Activated CD4-positive, alpha-beta memory T cell treated with anti-CD3 and anti-CD28 coated beads for 36 hours (primary cell): ENCODE data around the gene KCNQ1OT1. TPM values are rescaled to one million over a fixed set of nuclear protein-coding genes. Genes with fewer than 3 reads are reported as not detected.
A peak's percentile ranks its signal among the peaks of the same experiment; 100 is the strongest.

Source experiments
- CTCF ChIA-PET: fragments of 350-600 bp; sonication (Branson Sonifier 250); formaldehyde crosslinking; loops from one replicate; lab custom pipeline; 2021; ENCODE audit warnings: antibody characterized with exemption, inconsistent platforms; lab: Charles Lee
- POLR2A ChIA-PET: fragments of 350-600 bp; sonication (Branson Sonifier 250); formaldehyde crosslinking; loops from one replicate; lab custom pipeline; 2021; ENCODE audit warnings: antibody characterized with exemption; lab: Charles Lee
- DNase-seq: peaks from one replicate; pipeline ENCODE4 v3.0.0-alpha.2; 2020
- H3K27ac Mint-ChIP-seq: one replicate; pipeline ENCODE4 v1.8.0; 2021; ENCODE audit warnings: mixed read lengths
- H3K27me3 Mint-ChIP-seq: one replicate; pipeline ENCODE4 v1.8.0; 2021; ENCODE audit warnings: mixed read lengths
- H3K36me3 Mint-ChIP-seq: one replicate; pipeline ENCODE4 v1.8.0; 2021; ENCODE audit warnings: mixed read lengths
- H3K4me1 Mint-ChIP-seq: one replicate; pipeline ENCODE4 v1.8.0; 2021; ENCODE audit warnings: low read depth, mixed read lengths
- H3K4me3 Mint-ChIP-seq: one replicate; pipeline ENCODE4 v1.8.0; 2021; ENCODE audit warnings: mild to moderate bottlenecking, mixed read lengths
- H3K9me3 Mint-ChIP-seq: one replicate; pipeline ENCODE4 v1.8.0; 2021; ENCODE audit warnings: mixed read lengths
- intact Hi-C: fragments of 100-400 bp; cut with micrococcal nuclease; formaldehyde crosslinking; loops from one replicate; pipeline ENCODE4 v1.15.1; 2023
- total RNA-seq, 2 experiments: library from RNA; stranded (reverse); gene quantifications; one replicate each; pipeline ENCODE4 v1.2.3, GENCODE V29; 2021

Gene KCNQ1OT1
- total RNA-seq, 2 experiments from 2014 or later, result 0.19 TPM

GRCh38 chr11:2701230-2701629, 1.4 kb upstream of the KCNQ1OT1 start:
- CTCF ChIA-PET, result interaction anchor here (1.0 kb wide), 1 partner anchor 191 kb away, joined by 3 read pairs; no protein-coding TSS in a partner anchor
- POLR2A ChIA-PET, result interaction anchor here (1.1 kb wide), 1 partner anchor 181 kb away, joined by 3 read pairs; no protein-coding TSS in a partner anchor
- H3K9me3 Mint-ChIP-seq, result peaks cover 4% of the 10 kb centered on the region
- H3K27ac Mint-ChIP-seq, result no peak overlapping the region
- H3K4me3 Mint-ChIP-seq, result peak overlapping the region; percentile 65
- intact Hi-C loops, result no loop called here
- H3K4me1 Mint-ChIP-seq, result peaks cover 8% of the 10 kb centered on the region
- no peak for DNase-seq
- no peaks in the 10 kb centered on the region for H3K27me3 Mint-ChIP-seq
- H3K36me3 Mint-ChIP-seq, result peaks cover 8% of the 10 kb centered on the region

- H3K4me1 Mint-ChIP-seq, result peaks cover 8% of the 10 kb centered on the region
- peak overlapping the region; percentile 65 for H3K4me3 Mint-ChIP-seq
- no peaks in the 10 kb centered on the region for H3K27me3 Mint-ChIP-seq
- H3K27ac Mint-ChIP-seq, result no peak overlapping the region
- no peaks in the 10 kb centered on the region for H3K9me3 Mint-ChIP-seq
- peaks cover 8% of the 10 kb centered on the region for H3K36me3 Mint-ChIP-seq
- POLR2A ChIA-PET, result interaction anchor here (0.6 kb wide), 1 partner anchor 193 kb away, joined by 3 read pairs; no protein-coding TSS in a partner anchor
- peak; percentile 60 for DNase-seq
- CTCF ChIA-PET, result interaction anchor here (1.0 kb wide), 1 partner anchor 192 kb away, joined by 3 read pairs; no protein-coding TSS in a partner anchor
- intact Hi-C loops, result no loop called here
These were observed 819 bp upstream of the KCNQ1OT1 start for GRCh38 chr11:2700415-2701211.

- Mint-ChIP-seq H3K27me3 (no peaks in the 10 kb centered on the region), H3K4me1 (peaks cover 8% of the 10 kb centered on the region), H3K9me3 (no peaks in the 10 kb centered on the region), H3K36me3 (peaks cover 8% of the 10 kb centered on the region), H3K27ac (no peak overlapping the region), H3K4me3 (peak overlapping the region; percentile 79)
- peak; percentile 23 for DNase-seq
- intact Hi-C loops, result loop anchor here (10.0 kb wide), 1 partner anchor 186 kb away; the partner anchor contains the start of gene CDKN1C
- CTCF ChIA-PET, result interaction anchor here (1.0 kb wide), 1 partner anchor 193 kb away, joined by 3 read pairs; no protein-coding TSS in a partner anchor
- POLR2A ChIA-PET, result no interaction called here
These were observed 636 bp downstream of the KCNQ1OT1 start for GRCh38 chr11:2699185-2699530.

- Mint-ChIP-seq H3K9me3 (no peaks in the 10 kb centered on the region), H3K27ac (no peak overlapping the region), H3K4me1 (peaks cover 8% of the 10 kb centered on the region), H3K4me3 (peak overlapping the region; percentile 79), H3K27me3 (no peaks in the 10 kb centered on the region), H3K36me3 (peaks cover 8% of the 10 kb centered on the region)
- CTCF ChIA-PET, result no interaction called here
- DNase-seq, result no peak
- intact Hi-C loops, result loop anchor here (10.0 kb wide), 1 partner anchor 186 kb away; the partner anchor contains the start of gene CDKN1C
- POLR2A ChIA-PET, result no interaction called here
These were observed 1.2 kb downstream of the KCNQ1OT1 start for GRCh38 chr11:2698386-2699184.

DNA sequence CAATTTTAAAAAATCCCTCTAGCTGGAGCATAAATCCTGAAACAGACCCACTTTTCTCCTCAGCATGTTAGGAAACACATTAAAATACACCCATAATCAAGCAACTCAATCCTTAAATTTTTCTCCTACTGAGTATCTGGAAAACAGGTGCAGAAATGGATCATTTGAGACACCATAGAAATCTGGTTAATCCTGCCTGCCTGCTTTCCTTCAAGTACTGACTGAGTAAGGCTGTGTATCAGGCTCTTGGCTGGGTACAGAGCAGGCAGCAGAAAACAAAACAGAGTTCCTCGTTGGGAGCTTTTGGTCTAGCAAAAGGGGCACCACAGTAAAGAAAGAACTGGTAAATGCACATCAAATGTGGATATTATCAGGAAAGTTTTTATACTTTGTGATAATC, 1.9 kb downstream of the KCNQ1OT1 start:
- Mint-ChIP-seq H3K27me3 (no peaks in the 10 kb centered on the region), H3K9me3 (no peaks in the 10 kb centered on the region), H3K36me3 (peaks cover 8% of the 10 kb centered on the region), H3K4me3 (no peak overlapping the region), H3K4me1 (peaks cover 8% of the 10 kb centered on the region), H3K27ac (no peak overlapping the region)
- POLR2A ChIA-PET, result no interaction called here
- CTCF ChIA-PET, result no interaction called here
- intact Hi-C loops, result loop anchor here (10.0 kb wide), 1 partner anchor 187 kb away; the partner anchor contains the start of gene CDKN1C
- DNase-seq, result no peak

DNA sequence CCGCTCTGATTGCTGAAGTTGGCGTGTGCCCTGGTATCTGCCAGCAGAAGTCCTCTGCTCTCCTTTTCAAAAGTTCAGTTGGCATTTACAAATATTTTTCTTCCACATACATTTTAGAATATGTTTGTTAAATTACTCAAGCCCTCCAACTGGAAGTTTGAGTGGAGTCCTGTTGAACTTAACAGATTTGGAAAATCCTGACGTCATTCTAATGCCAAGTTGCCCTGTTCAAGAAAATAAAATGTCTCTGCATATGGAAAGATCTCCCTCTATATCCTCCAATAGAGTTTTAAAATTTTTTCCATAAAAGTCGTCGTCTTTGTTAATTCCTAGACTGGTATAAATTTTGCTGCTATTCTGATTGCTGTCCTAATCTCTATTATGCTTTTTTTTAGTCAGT, 3.3 kb downstream of the KCNQ1OT1 start:
- Mint-ChIP-seq H3K27me3 (no peaks in the 10 kb centered on the region), H3K4me3 (no peak overlapping the region), H3K36me3 (peaks cover 8% of the 10 kb centered on the region), H3K9me3 (no peaks in the 10 kb centered on the region), H3K4me1 (peaks cover 8% of the 10 kb centered on the region), H3K27ac (no peak overlapping the region)
- intact Hi-C loops, result loop anchor here (10.0 kb wide), 1 partner anchor 188 kb away; the partner anchor contains the start of gene CDKN1C
- POLR2A ChIA-PET, result no interaction called here
- no peak for DNase-seq
- CTCF ChIA-PET, result no interaction called here

DNA sequence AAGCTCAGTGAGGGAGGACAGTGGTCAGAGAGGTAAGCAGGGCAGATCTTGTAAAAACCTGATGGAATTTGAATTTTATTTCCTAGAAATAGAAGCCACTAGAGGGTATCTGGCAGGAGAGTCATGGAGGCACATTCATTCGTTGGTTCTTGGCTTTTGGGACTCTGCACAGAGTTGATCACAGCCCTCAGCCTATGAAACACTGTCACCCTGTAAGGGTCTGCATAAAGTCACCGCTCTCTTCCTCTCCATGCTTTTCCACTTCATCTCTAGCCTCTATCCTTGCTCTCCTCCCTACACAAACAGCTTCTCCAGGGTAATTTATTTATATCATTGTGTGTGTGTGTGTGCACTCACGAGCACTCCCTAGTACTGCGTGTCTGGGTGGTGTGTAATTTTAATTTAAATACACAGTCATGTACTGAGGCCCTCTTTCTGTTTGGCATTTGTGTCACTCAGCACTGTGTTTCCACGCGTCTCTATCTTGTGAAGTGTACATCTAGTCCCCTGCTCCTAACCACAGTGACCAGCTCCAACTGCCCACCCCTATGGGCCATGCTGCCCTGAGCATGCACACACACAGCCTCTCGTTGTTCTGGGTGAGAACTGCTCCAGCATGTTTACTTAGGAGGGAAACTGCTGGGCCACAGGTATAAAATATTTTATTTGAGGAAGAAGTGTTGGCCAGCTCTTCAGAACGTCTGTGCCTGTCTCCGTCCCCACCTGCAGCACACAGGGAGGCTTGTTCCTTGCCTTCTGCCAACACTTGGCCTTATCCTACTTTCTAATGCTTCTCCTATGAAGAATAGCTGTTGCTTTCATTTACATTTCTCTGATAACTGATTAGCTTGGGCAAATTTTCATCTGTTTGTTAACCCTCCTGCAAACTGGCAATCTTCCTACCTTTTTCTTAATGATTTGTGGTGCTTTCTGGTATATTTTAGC, 4.5 kb downstream of the KCNQ1OT1 start:
- Mint-ChIP-seq H3K9me3 (no peaks in the 10 kb centered on the region), H3K4me3 (no peak overlapping the region), H3K27ac (no peak overlapping the region), H3K27me3 (no peaks in the 10 kb centered on the region), H3K36me3 (peaks cover 8% of the 10 kb centered on the region), H3K4me1 (peaks cover 8% of the 10 kb centered on the region)
- POLR2A ChIA-PET, result interaction anchor here (1.2 kb wide), 1 partner anchor 14 kb away, joined by 3 read pairs; no protein-coding TSS in a partner anchor
- CTCF ChIA-PET, result no interaction called here
- DNase-seq, result no peak
- intact Hi-C loops, result loop anchor here (10.0 kb wide), 1 partner anchor 190 kb away; the partner anchor contains the start of gene CDKN1C

GRCh38 chr11:2694495-2694894, 5.3 kb downstream of the KCNQ1OT1 start:
- intact Hi-C loops, result loop anchor here (10.0 kb wide), 1 partner anchor 190 kb away; the partner anchor contains the start of gene CDKN1C
- no peaks in the 10 kb centered on the region for H3K27me3 Mint-ChIP-seq
- POLR2A ChIA-PET, result interaction anchor here (1.2 kb wide), 1 partner anchor 13 kb away, joined by 3 read pairs; no protein-coding TSS in a partner anchor
- DNase-seq, result no peak
- H3K9me3 Mint-ChIP-seq, result no peaks in the 10 kb centered on the region
- peaks cover 8% of the 10 kb centered on the region for H3K4me1 Mint-ChIP-seq
- CTCF ChIA-PET, result interaction anchor here (1.3 kb wide), 1 partner anchor 194 kb away, joined by 5 read pairs; no protein-coding TSS in a partner anchor
- peaks cover 8% of the 10 kb centered on the region for H3K36me3 Mint-ChIP-seq
- H3K4me3 Mint-ChIP-seq, result no peak overlapping the region
- H3K27ac Mint-ChIP-seq, result no peak overlapping the region

DNA sequence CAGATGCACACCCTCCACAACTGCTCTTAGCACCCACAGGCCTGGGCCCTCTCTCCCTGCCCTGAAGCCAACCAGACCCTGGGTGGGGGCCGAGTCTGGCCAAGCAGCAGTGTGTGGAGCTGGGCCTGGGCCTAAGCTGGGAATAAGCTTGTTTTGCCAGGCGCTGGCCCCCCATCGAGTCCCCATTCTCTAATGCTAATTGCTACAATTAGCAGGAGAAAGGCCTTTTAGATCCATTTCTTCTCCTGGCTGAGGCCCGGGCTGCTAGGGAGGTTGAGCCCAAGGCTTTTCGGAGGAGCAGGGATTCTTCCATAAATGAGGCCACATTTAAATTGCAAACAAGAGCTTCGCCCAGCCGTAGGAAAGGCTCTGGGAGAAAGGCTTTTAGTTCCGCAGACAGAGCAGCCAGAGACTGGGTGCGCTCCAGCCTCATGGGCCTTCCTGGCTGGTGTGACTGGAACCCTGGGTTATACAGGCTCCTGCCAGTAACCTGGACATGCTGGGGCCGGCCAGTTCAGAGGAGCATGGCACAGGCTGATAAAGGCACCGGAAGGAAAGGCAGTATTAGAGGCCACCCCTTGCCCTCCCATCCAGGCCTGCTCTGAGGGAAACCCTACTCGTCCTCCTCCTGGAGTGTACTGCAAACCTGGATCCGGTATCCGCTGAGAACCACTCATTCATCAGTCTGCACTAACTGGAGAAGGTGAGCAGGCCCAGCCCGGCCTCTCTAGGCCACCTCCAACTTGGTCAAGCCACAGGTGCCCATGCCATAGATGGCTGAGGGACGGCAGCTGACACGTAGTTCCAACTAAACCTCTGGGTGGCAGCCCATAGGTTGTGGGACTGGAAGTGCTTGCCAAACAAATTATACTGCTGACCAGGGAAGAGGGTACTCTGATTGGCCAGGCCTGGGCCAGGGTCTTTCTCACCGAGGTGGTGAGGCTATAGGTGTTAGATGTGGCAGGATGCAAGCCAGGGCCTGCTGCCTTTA, 6.2 kb downstream of the KCNQ1OT1 start:
- Mint-ChIP-seq H3K4me1 (peaks cover 6% of the 10 kb centered on the region), H3K4me3 (no peak overlapping the region)

More for the DNA sequence above, 6.2 kb downstream of the KCNQ1OT1 start:
- DNase-seq, result no peak
- ChIA-PET CTCF (interaction anchor here (1.3 kb wide), 1 partner anchor 195 kb away, joined by 5 read pairs; no protein-coding TSS in a partner anchor), POLR2A (no interaction called here)
- intact Hi-C loops, result loop anchor here (10.0 kb wide), 1 partner anchor 191 kb away; the partner anchor contains the start of gene CDKN1C
- no peak overlapping the region for H3K27ac Mint-ChIP-seq
- no peaks in the 10 kb centered on the region for H3K9me3 Mint-ChIP-seq
- no peaks in the 10 kb centered on the region for H3K27me3 Mint-ChIP-seq
- peaks cover 3% of the 10 kb centered on the region for H3K36me3 Mint-ChIP-seq
